ENCODE measurements around the gene BRAP.
A peak's percentile ranks its signal among the peaks of the same experiment; 100 is the strongest.
"Not testable (repeated sequence)": the region's sequence is repeated elsewhere in the genome, so short reads cannot be mapped to it uniquely, and the experiment has no call there.

BRAP gene

DNA sequence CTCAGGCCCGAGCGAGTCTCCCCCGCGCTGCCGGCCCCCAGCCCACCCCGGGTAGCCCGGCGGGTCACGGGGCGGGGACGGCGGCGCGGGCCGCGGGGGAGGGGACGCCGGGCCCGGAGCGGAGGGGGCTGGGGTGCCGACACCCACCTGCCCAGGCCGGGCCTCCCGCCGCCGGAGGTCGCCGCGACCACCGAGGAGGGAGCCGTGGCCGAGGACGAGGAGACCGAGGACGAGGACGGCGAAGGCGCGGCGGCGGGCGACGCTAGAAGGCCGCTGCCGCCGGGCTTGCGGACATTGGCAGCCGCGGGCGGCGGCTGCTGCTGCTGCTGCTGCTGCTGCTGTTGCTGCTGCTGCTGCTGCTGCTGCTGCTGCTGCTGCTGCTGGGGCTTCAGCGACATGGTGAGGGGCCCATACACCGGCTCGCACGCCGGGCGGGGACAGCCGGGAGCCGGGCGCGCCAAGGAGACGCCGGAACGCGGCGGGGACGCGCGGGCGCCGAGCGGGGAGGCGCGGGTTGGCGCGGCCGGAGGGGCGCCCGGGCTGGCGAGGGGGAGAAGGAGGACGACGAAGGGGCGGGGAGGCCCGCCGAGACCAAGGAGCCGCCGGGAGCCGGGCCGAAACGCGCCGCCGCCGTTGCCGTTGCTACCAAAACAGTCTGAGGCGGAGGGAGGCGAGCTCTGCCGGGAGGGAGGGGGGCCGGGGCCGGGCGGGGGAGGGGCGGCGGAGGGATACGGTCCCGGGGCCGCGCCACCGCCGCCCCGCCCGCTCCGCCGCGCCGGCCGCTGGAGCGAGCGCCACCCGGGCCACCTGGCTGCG is 86.9 kb downstream of the BRAP start, which contains the start of gene ATXN2:
ATXN2 (minus strand) TSS at position 679 of the 816 bp plus-strand sequence; CDS start at position 398, 281 bp downstream.
- Histone ChIP-seq H3K4me3 (ENCODE audit: low read length) (peak within 1 kb of the TSS; percentile 99), H3K27ac (ENCODE audit: low read length) (no peak within 1 kb of the TSS), H3K4me1 (ENCODE audit: control insufficient read depth, insufficient read depth, low read length) (no peaks in the 10 kb centered on the region), H3K27me3 (ENCODE audit: control insufficient read depth, insufficient read depth, low read length) (no peaks in the 10 kb centered on the region), H3K36me3 (ENCODE audit: control insufficient read depth, insufficient read depth, low read length) (no peaks in the 10 kb centered on the region), H3K9me3 (ENCODE audit: control insufficient read depth, insufficient read depth, low read length) (no peaks in the 10 kb centered on the region)
- DNase-seq (ENCODE audit: low read depth, low spot score) = no peak
- no CpG with 5 or more reads among the region's 119 CpGs for WGBS (ENCODE audit: insufficient coverage, insufficient read length)

DNA sequence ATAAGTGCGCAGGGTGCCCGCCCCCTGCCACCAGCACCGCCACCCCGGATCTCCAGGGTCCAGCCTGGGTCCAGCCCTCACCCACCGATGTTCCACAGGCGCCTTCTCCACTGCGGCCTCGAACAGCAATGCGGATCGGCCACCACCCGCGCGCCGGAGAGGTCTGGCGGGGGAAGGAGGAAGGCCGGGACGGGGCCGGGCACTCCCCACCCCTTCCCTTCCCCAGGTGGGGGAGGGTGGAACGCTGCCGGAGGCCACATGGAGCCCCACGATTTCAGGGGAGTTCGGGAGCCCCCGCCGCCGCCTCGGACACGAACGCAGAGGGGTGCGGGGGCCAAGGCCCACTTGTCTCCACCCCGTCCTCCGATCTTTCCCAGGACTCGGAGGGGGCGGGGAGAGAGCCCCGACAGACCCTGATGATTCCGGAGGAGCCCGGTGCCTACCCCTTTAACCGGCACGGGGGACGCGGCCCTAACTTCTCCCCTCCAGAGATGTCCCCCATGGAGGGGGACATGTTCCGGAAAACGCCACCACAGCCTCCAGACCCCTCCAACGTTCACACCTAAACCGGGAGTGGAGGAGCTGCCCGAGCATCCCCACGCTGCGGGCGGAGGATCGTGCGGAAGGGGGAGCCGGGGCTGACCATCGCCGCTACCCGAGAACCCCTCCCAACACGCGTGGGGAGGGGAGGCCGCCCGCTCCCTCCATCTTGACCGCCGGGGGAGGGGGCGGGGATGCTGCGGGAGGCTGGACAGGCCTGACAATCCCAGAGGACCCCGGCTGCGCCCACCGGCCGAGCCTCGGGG is 87.7 kb downstream of the BRAP start:
- Histone ChIP-seq H3K36me3 (ENCODE audit: control insufficient read depth, insufficient read depth, low read length) (no peaks in the 10 kb centered on the region), H3K9me3 (ENCODE audit: control insufficient read depth, insufficient read depth, low read length) (no peaks in the 10 kb centered on the region), H3K27me3 (ENCODE audit: control insufficient read depth, insufficient read depth, low read length) (no peaks in the 10 kb centered on the region), H3K4me3 (ENCODE audit: low read length) (peak overlapping the region; percentile 99), H3K4me1 (ENCODE audit: control insufficient read depth, insufficient read depth, low read length) (no peaks in the 10 kb centered on the region), H3K27ac (ENCODE audit: low read length) (no peak overlapping the region)
- no peak for DNase-seq (ENCODE audit: low read depth, low spot score)
- no CpG with 5 or more reads among the region's 67 CpGs for WGBS (ENCODE audit: insufficient coverage, insufficient read length)

DNA sequence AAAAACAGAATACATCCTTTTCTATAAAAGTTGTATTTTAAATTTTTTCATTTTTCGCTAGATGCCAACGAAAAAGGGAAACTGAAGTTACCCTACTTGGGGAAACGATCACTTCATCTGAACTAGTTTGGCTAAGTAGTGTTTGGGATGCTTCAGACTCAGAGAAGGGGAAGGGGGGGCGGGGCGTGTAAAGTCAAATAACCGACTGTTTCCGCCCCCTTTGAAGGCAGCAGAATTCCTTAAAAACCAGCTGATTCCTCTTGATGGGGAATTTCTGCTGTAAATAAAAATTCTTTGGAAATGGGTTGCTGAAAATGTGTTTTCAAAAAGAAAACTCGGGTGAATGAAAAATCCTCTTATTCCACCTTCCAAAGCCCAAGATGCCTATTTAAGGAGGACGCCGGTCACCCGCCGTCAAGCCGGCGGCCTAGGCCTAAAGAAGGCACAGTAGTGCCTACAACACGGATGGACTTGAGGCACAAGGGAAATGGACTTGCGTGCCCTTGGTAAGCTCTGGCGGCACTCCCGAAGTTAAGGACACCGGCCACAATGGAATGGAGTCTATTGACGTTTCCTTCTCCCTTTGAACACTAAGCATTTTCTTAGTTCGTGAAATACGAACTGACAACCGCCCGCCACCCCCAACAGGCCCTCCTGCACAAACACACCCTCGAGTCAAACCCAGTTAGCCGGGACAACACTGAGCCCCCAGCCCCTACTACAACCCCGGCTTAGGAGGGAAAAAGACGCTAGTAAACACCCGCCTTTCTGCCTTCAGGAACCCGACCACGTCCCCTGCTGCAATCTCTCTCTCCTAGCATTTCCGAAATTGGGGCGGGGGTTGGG is 88.5 kb downstream of the BRAP start:
- H3K36me3 ChIP-seq (ENCODE audit: control insufficient read depth, insufficient read depth, low read length) = no peaks in the 10 kb centered on the region
- no CpG with 5 or more reads among the region's 33 CpGs for WGBS (ENCODE audit: insufficient coverage, insufficient read length)
- H3K4me3 ChIP-seq (ENCODE audit: low read length) = peak overlapping the region; percentile 99
- no peaks in the 10 kb centered on the region for H3K4me1 ChIP-seq (ENCODE audit: control insufficient read depth, insufficient read depth, low read length)
- no peaks in the 10 kb centered on the region for H3K27me3 ChIP-seq (ENCODE audit: control insufficient read depth, insufficient read depth, low read length)
- no peaks in the 10 kb centered on the region for H3K9me3 ChIP-seq (ENCODE audit: control insufficient read depth, insufficient read depth, low read length)
- no peak for DNase-seq (ENCODE audit: low read depth, low spot score)
- H3K27ac ChIP-seq (ENCODE audit: low read length) = no peak overlapping the region

DNA sequence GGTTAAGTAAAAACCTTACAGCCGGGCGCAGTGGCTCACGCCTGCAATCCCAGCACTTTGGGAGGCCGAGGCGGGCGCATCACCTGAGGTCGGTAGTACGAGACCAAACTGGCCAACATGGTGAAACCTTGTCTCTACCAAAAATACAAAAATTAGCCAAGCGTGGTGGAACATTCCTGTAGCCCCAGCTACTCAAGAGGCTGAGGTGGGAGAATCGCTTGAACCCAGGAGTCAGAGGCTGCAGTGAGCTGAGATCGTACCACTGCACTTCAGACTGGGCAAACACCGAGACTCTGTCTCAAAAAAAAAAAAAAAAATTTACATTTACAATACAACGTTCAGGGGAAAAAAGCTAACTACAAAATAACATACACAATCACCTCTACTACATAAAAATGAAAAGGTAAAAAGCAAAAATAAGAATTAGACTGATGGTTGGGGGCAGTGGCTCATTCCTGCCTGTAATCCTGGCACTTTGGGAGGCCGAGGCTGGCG is 90.4 kb downstream of the BRAP start:
- H3K4me3 ChIP-seq (ENCODE audit: low read length); H3K27me3 ChIP-seq (ENCODE audit: control insufficient read depth, insufficient read depth, low read length); H3K36me3 ChIP-seq (ENCODE audit: control insufficient read depth, insufficient read depth, low read length); H3K9me3 ChIP-seq (ENCODE audit: control insufficient read depth, insufficient read depth, low read length); DNase-seq (ENCODE audit: low read depth, low spot score); H3K27ac ChIP-seq (ENCODE audit: low read length); H3K4me1 ChIP-seq (ENCODE audit: control insufficient read depth, insufficient read depth, low read length): not testable (repeated sequence)
- WGBS (ENCODE audit: insufficient coverage, insufficient read length) = no CpG with 5 or more reads among the region's 15 CpGs

Data from iPS DF 6.9 (cell line).